Mesenchymal stem cell (in vitro differentiated cells and primary cell): ENCODE measurements around the gene COL16A1.
A peak's percentile ranks its signal among the peaks of the same experiment; 100 is the strongest.

Experiments
- DNase-seq: peaks from one replicate; pipeline ENCODE4 v3.0.0-alpha.2; 2013
- H2AFZ ChIP-seq: one replicate; pipeline ENCODE4 v1.6.1; 2013; ENCODE audit warnings: low read depth, mild to moderate bottlenecking, control low read depth, inconsistent platforms, low read length, moderate library complexity
- H2AK5ac ChIP-seq: 2 replicates; pipeline ENCODE4 v1.6.1; 2013; ENCODE audit warnings: low read length, moderate library complexity, mild to moderate bottlenecking, inconsistent platforms; ENCODE audit not compliant: severe bottlenecking
- H2BK120ac ChIP-seq: one replicate; pipeline ENCODE4 v1.6.1; 2013; ENCODE audit warnings: low read depth, mild to moderate bottlenecking, inconsistent platforms, low read length, moderate library complexity
- H2BK12ac ChIP-seq, 2 experiments: one replicate each; pipeline ENCODE4 v1.6.1; 2013; ENCODE audit warnings: inconsistent platforms in 2 of 2, low read length in 2 of 2, mild to moderate bottlenecking in 2 of 2, moderate library complexity in 2 of 2, control low read depth in 1 of 2
- H2BK15ac ChIP-seq: one replicate; pipeline ENCODE4 v1.6.1; 2013; ENCODE audit warnings: mild to moderate bottlenecking, low read depth, inconsistent platforms; ENCODE audit not compliant: poor library complexity, severe bottlenecking
- H2BK5ac ChIP-seq: 2 replicates; pipeline ENCODE4 v1.6.1; 2013; ENCODE audit warnings: low read depth, mild to moderate bottlenecking, low read length, control low read depth, inconsistent platforms; ENCODE audit not compliant: poor library complexity, severe bottlenecking
- H3K14ac ChIP-seq, 2 experiments: one replicate each; pipeline ENCODE4 v1.6.1; 2013; ENCODE audit warnings: inconsistent platforms in 2 of 2, low read length in 2 of 2, control low read depth in 1 of 2, mild to moderate bottlenecking in 1 of 2, moderate library complexity in 1 of 2
- H3K18ac ChIP-seq, 2 experiments: one replicate each; pipeline ENCODE4 v1.6.1; 2013; ENCODE audit warnings: inconsistent platforms in 2 of 2, low read length in 2 of 2, control low read depth in 1 of 2, low read depth in 1 of 2, mild to moderate bottlenecking in 1 of 2
- H3K23ac ChIP-seq, 2 experiments: one replicate each; pipeline ENCODE4 v1.6.1; 2013; ENCODE audit warnings: inconsistent platforms in 2 of 2, low read length in 2 of 2, mild to moderate bottlenecking in 2 of 2, moderate library complexity in 2 of 2, control low read depth in 1 of 2
- H3K27ac ChIP-seq: 2 replicates; pipeline ENCODE4 v1.5.1; 2013; ENCODE audit warnings: mild to moderate bottlenecking, moderate library complexity, low read length, control low read depth, inconsistent platforms; ENCODE audit not compliant: poor library complexity, severe bottlenecking
- H3K27me3 ChIP-seq, 2 experiments: 2 replicates each; pipeline versions ENCODE4 v1.6.1 to v1.7.0; 2013; ENCODE audit warnings: low read length in 2 of 2, mild to moderate bottlenecking in 2 of 2, moderate library complexity in 2 of 2, control low read depth in 1 of 2, inconsistent platforms in 1 of 2; ENCODE audit not compliant: control insufficient read depth in 1 of 2, insufficient read depth in 1 of 2
- H3K36me3 ChIP-seq, 2 experiments: 2 replicates each; pipeline versions ENCODE4 v1.6.1 to v1.7.0; 2013; ENCODE audit warnings: low read length in 2 of 2, control low read depth in 1 of 2, inconsistent platforms in 1 of 2, low read depth in 1 of 2, mild to moderate bottlenecking in 1 of 2; ENCODE audit not compliant: insufficient read depth in 2 of 2, control insufficient read depth in 1 of 2
- H3K4ac ChIP-seq, 2 experiments: one replicate each; pipeline ENCODE4 v1.6.1; 2013; ENCODE audit warnings: inconsistent platforms in 2 of 2, low read length in 2 of 2, mild to moderate bottlenecking in 2 of 2, moderate library complexity in 2 of 2, control low read depth in 1 of 2, low read depth in 1 of 2
- H3K4me1 ChIP-seq: 2 replicates; pipeline ENCODE4 v1.6.1; 2013; ENCODE audit warnings: low read depth, low read length, control low read depth; ENCODE audit not compliant: control insufficient read depth, insufficient read depth
- H3K4me2 ChIP-seq: 2 replicates; pipeline ENCODE4 v1.6.1; 2013; ENCODE audit warnings: low read length, mild to moderate bottlenecking, inconsistent platforms; ENCODE audit not compliant: poor library complexity, severe bottlenecking
- H3K4me3 ChIP-seq, 2 experiments: 2 replicates each; pipeline versions ENCODE4 v1.5.1 to v1.7.0; 2013; ENCODE audit warnings: low read length in 2 of 2, mild to moderate bottlenecking in 2 of 2, control low read depth in 1 of 2, low read depth in 1 of 2; ENCODE audit not compliant: insufficient read depth in 1 of 2
- H3K79me1 ChIP-seq: replicated peaks from 2 replicates; pipeline ENCODE4 v1.6.1; 2013; ENCODE audit warnings: mild to moderate bottlenecking, control low read depth, low read length, inconsistent platforms; ENCODE audit not compliant: poor library complexity, severe bottlenecking
- H3K9ac ChIP-seq: 2 replicates; pipeline ENCODE4 v1.7.0; 2013; ENCODE audit warnings: mild to moderate bottlenecking, low read length, moderate library complexity
- H3K9me3 ChIP-seq: 2 replicates; pipeline ENCODE4 v1.7.0; 2013; ENCODE audit warnings: mild to moderate bottlenecking, low read length; ENCODE audit not compliant: control insufficient read depth
- H4K8ac ChIP-seq: one replicate; pipeline ENCODE4 v1.6.1; 2013; ENCODE audit warnings: inconsistent platforms, mild to moderate bottlenecking, low read length, moderate library complexity
- H4K91ac ChIP-seq: one replicate; pipeline ENCODE4 v1.6.1; 2013; ENCODE audit warnings: mild to moderate bottlenecking, low read length, inconsistent platforms
- WGBS: methylation state at CpG from one replicate; pipeline ENCODE4 v1.1.7; 2013; ENCODE audit warnings: mixed read lengths; 5-methylcytosine and 5-hydroxymethylcytosine counted together

The COL16A1 gene

GRCh38 chr1:31701091-31701736 lies 2.6 kb downstream of the COL16A1 start:
- Histone ChIP-seq H4K8ac (peak overlapping the region; percentile 98), H3K27me3 (no peaks in the 10 kb centered on the region), H3K4me1 (peaks cover 62% of the 10 kb centered on the region), H2BK120ac (peak overlapping the region; percentile 80), H3K23ac (no peak overlapping the region), H3K27ac (peak overlapping the region; percentile 90), H3K4me3 (peak overlapping the region in 1 of 2 experiments; percentile 86), H3K14ac (peak overlapping the region in 1 of 2 experiments; percentile 50), H2AFZ (no peak overlapping the region), H2BK5ac (peak overlapping the region; percentile 67), H2BK12ac (peak overlapping the region; percentile 94 to 99), H2BK15ac (peak overlapping the region; percentile 66), H3K9ac (peak overlapping the region; percentile 89), H3K18ac (peak overlapping the region; percentile 86 to 88), H3K9me3 (no peaks in the 10 kb centered on the region), H3K79me1 (peaks cover 2% of the 10 kb centered on the region), H4K91ac (peak overlapping the region; percentile 96), H3K4ac (peak overlapping the region; percentile 19 to 62), H2AK5ac (peak overlapping the region; percentile 95), H3K4me2 (peak overlapping the region; percentile 14), H3K36me3 (peaks cover 34 to 42% of the 10 kb centered on the region in 2 experiments)
- DNase-seq: peak; percentile 97
- 28% methylated on average over 6 of the region's 10 CpGs for WGBS

GRCh38 chr1:31700468-31701090 lies 3.2 kb downstream of the COL16A1 start:
- Histone ChIP-seq H2AK5ac (peak overlapping the region; percentile 63), H3K4me1 (peaks cover 59% of the 10 kb centered on the region), H2BK12ac (peak overlapping the region; percentile 53 to 85), H4K91ac (peak overlapping the region; percentile 70), H2BK120ac (peak overlapping the region; percentile 12), H3K18ac (peak overlapping the region; percentile 38 to 83), H3K4me3 (peak overlapping the region in 1 of 2 experiments; percentile 86), H2BK5ac (peak overlapping the region; percentile 57), H3K14ac (peak overlapping the region in 1 of 2 experiments; percentile 12), H4K8ac (peak overlapping the region; percentile 20), H3K36me3 (peaks cover 37 to 47% of the 10 kb centered on the region in 2 experiments), H2AFZ (no peak overlapping the region), H3K27me3 (no peaks in the 10 kb centered on the region), H2BK15ac (no peak overlapping the region), H3K23ac (no peak overlapping the region), H3K27ac (peak overlapping the region; percentile 64), H3K9ac (peak overlapping the region; percentile 89), H3K4me2 (peak overlapping the region; percentile 14), H3K9me3 (no peaks in the 10 kb centered on the region), H3K4ac (peak overlapping the region; percentile 10 to 19), H3K79me1 (peaks cover 2% of the 10 kb centered on the region)
- DNase-seq: no peak
- 73% methylated on average over 7 of the region's 7 CpGs for WGBS

DNA sequence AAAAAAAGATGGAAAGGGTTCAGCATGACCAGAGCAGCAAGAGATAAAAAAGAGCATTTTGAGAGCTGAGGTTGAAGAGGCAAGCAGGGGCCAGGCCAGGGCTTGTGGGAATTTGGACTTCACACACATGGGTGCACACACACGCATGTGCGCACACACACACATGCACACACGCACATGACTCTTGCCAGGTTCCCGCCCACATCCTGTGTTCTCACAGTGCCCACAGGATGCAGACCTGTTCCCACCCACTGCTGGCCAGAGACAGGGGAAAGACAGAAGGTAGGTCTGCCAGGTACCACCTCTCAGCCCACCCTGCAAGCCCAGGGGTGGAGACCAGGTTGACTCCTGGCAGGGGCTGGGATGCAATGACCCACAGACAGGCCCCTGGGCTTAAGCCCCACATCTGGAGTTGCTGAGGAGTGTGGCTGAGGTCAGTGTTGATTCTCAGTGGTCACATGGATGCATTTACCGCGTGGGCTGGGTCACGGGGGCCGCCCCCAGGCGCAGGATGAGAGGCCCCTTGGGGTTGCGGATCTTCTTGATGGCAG lies 4.4 kb downstream of the COL16A1 start:
- Histone ChIP-seq H3K14ac (peak overlapping the region in 1 of 2 experiments; percentile 36), H3K4ac (peak overlapping the region in 1 of 2 experiments; percentile 58), H4K91ac (peak overlapping the region; percentile 32), H3K4me3 (no peak overlapping the region), H4K8ac (no peak overlapping the region), H3K4me2 (no peak overlapping the region), H2BK15ac (peak overlapping the region; percentile 4), H2BK120ac (no peak overlapping the region), H3K27me3 (no peaks in the 10 kb centered on the region), H2BK5ac (no peak overlapping the region), H2AFZ (no peak overlapping the region), H3K27ac (no peak overlapping the region), H2BK12ac (peak overlapping the region; percentile 42 to 96), H3K18ac (no peak overlapping the region), H3K36me3 (peaks cover 46 to 57% of the 10 kb centered on the region in 2 experiments), H3K4me1 (peaks cover 58% of the 10 kb centered on the region), H3K23ac (no peak overlapping the region), H3K79me1 (peaks cover 2% of the 10 kb centered on the region), H3K9me3 (no peaks in the 10 kb centered on the region), H3K9ac (no peak overlapping the region), H2AK5ac (peak overlapping the region; percentile 63)
- 88% methylated on average over 10 of the region's 10 CpGs for WGBS
- no peak for DNase-seq

DNA sequence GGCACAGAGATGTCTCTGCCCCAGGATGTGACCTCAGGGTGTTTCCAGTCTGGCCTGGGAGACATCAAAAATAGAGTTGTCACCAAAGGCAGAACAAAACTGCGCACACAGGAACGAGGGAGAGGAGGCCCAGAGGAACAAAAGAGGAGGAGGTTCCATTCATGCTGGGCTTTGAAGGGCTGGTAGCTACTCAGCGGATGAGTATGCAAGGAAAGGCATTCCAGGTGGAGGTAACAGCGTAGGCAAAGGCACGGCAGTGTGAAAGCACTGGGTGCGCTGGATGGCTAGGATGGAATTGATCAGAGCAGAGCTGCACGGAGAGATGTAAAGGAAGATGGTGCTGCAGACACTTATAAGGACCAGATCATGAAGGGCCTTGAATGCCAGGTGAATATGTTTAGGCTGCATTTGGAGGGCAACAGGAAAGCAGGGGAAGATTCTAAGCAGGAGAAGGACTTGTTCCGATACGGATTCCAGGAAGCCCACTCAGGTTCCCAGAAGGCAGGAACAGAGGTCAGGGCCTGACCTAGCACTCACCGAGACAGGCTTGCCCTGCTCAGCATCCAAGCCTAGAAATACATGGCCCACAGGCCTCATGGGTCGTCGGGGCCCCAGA lies 6.3 kb downstream of the COL16A1 start:
- no peak overlapping the region for H3K14ac ChIP-seq
- H3K4ac ChIP-seq: no peak overlapping the region
- no peak overlapping the region for H4K8ac ChIP-seq
- H3K4me3 ChIP-seq: no peak overlapping the region
- no peak overlapping the region for H3K23ac ChIP-seq
- no peak overlapping the region for H3K27ac ChIP-seq
- H2AK5ac ChIP-seq: no peak overlapping the region
- H3K4me2 ChIP-seq: no peak overlapping the region
- no peak overlapping the region for H4K91ac ChIP-seq
- H3K18ac ChIP-seq: no peak overlapping the region
- H2BK12ac ChIP-seq: no peak overlapping the region
- 93% methylated on average over 12 of the region's 12 CpGs for WGBS
- no peak for DNase-seq
- peaks cover 2% of the 10 kb centered on the region for H3K79me1 ChIP-seq
- no peak overlapping the region for H3K9ac ChIP-seq
- peaks cover 48% of the 10 kb centered on the region for H3K4me1 ChIP-seq
- H2BK120ac ChIP-seq: no peak overlapping the region
- H2BK5ac ChIP-seq: no peak overlapping the region
- H3K36me3 ChIP-seq: peaks cover 46 to 74% of the 10 kb centered on the region in 2 experiments
- H2AFZ ChIP-seq: no peak overlapping the region
- H2BK15ac ChIP-seq: no peak overlapping the region
- no peaks in the 10 kb centered on the region for H3K27me3 ChIP-seq
- H3K9me3 ChIP-seq: no peaks in the 10 kb centered on the region
